K562 (cell line): ENCODE data around the gene RAB4B. TPM values are rescaled to one million over a fixed set of nuclear protein-coding genes. Genes with fewer than 3 reads are reported as not detected.

Experiments used
- CBX1 ChIP-seq: sonication (generic); IDR thresholded peaks from 2 replicates; pipeline ENCODE4 v1.6.1; 2016; ENCODE audit warnings: antibody characterized with exemption, low read depth, mild to moderate bottlenecking
- CREM ChIP-seq: IDR thresholded peaks from 2 replicates; pipeline ENCODE4 v1.6.1; 2014; ENCODE audit warnings: antibody characterized with exemption, low read depth
- DIDO1 ChIP-seq: fragments of 450-650 bp; IDR thresholded peaks from 2 replicates; pipeline ENCODE4 v1.6.1; 2016; ENCODE audit warnings: low read depth, missing biosample characterization, missing genetic modification characterization
- ETV5 ChIP-seq: sonication (generic); formaldehyde crosslinking; IDR thresholded peaks from 2 replicates; pipeline ENCODE4 v1.4.0; 2020; ENCODE audit warnings: low read depth, mild to moderate bottlenecking, missing genetic modification reagents
- FOS ChIP-seq: IDR thresholded peaks from 3 replicates; pipeline ENCODE4 v1.6.1; 2011; ENCODE audit not compliant: insufficient read length; ENCODE audit errors: extremely low read depth
- GATAD2B ChIP-seq: fragments of 450-650 bp; IDR thresholded peaks from 2 replicates; pipeline ENCODE4 v1.6.1; 2017; ENCODE audit warnings: mild to moderate bottlenecking, borderline replicate concordance
- NFRKB ChIP-seq: fragments of 450-650 bp; IDR thresholded peaks from 2 replicates; pipeline ENCODE4 v1.6.1; 2016; ENCODE audit warnings: low read depth
- PRMT5 ChIP-seq: sonication (generic); formaldehyde crosslinking; IDR thresholded peaks from 2 replicates; pipeline ENCODE4 v1.5.0; 2020; ENCODE audit warnings: missing genetic modification reagents
- SAFB2 ChIP-seq: fragments of 200-400 bp; formaldehyde crosslinking; IDR thresholded peaks from 2 replicates; pipeline ENCODE4 v1.6.1; 2018; ENCODE audit warnings: borderline replicate concordance, low read length, low read depth, moderate library complexity; ENCODE audit not compliant: severe bottlenecking
- SIX5 ChIP-seq, 2 experiments: IDR thresholded peaks; 2 replicates each; pipeline ENCODE4 v1.6.1; 2011; ENCODE audit warnings: low read length in 2 of 2, borderline replicate concordance in 1 of 2, low read depth in 1 of 2, mild to moderate bottlenecking in 1 of 2, moderate library complexity in 1 of 2; ENCODE audit not compliant: insufficient read depth in 1 of 2
- SMC3 ChIP-seq: conservative IDR thresholded peaks from 2 replicates; pipeline ENCODE4 v1.6.1; 2011; ENCODE audit warnings: low read depth, low read length, improper control_type of control experiment; ENCODE audit not compliant: insufficient read depth
- TFAM ChIP-seq: fragments of 250-450 bp; sonication (Bioruptor Pico); conservative IDR thresholded peaks from 2 replicates; pipeline ENCODE4 v1.5.0; 2021; ENCODE audit warnings: mild to moderate bottlenecking, moderate library complexity
- THRB ChIP-seq: fragments of 450-650 bp; formaldehyde crosslinking; conservative IDR thresholded peaks from 2 replicates; pipeline ENCODE4 v1.4.0; 2022; ENCODE audit warnings: mild to moderate bottlenecking, missing genetic modification characterization
- ZBTB17 ChIP-seq: fragments of 450-650 bp; formaldehyde crosslinking; IDR thresholded peaks from 2 replicates; pipeline ENCODE4 v1.4.0; 2020; ENCODE audit warnings: mild to moderate bottlenecking
- ZKSCAN3 ChIP-seq: fragments of 250-450 bp; sonication (Bioruptor Pico); IDR thresholded peaks from 2 replicates; pipeline ENCODE4 v1.4.0; 2020
- ZNF184 ChIP-seq: sonication (generic); formaldehyde crosslinking; IDR thresholded peaks from 2 replicates; pipeline ENCODE4 v1.5.0; 2020; ENCODE audit warnings: missing genetic modification reagents
- ZNF282 ChIP-seq: sonication (generic); formaldehyde crosslinking; IDR thresholded peaks from 2 replicates; pipeline ENCODE4 v1.8.1; 2023; ENCODE audit warnings: missing genetic modification reagents
- polyA plus RNA-seq, 8 experiments: library from polyadenylated mRNA; depleted of rRNA in 4 of 8; stranded (reverse) in 5 of 8; unstranded in 3 of 8; fragments of >200 nt; fragmentation: Nextera tagmentation in 2 of 8; fragmentation: Illumina TruSeq in 1 of 8; extraction: Ambion mirVana in 2 of 8; extraction: Trizol in 1 of 8; gene quantifications; 2 replicates each; pipeline versions ENCODE4 v1.2.1 to v1.2.3, GENCODE V29; 2011 to 2014; ENCODE audit warnings: inconsistent platforms in 1 of 8, missing spikeins in 1 of 8
- total RNA-seq, 7 experiments: library from RNA; depleted of rRNA in 6 of 7; stranded (reverse); fragments of >200 nt in 6 of 7; fragmentation: Illumina TruSeq in 2 of 7; extraction: Trizol in 2 of 7; gene quantifications; 2 replicates each; pipeline versions ENCODE4 v1.2.1 to v1.2.3, GENCODE V29; 2011 to 2021; ENCODE audit warnings: low replicate concordance in 1 of 7
- TF ChIP-seq, protein P1 (sequence below): sonication (generic); formaldehyde crosslinking; IDR thresholded peaks from 2 replicates; pipeline ENCODE4 v1.8.1; 2023; ENCODE audit warnings: mild to moderate bottlenecking, missing genetic modification reagents
- TF ChIP-seq, protein P2 (sequence below): fragments of 250-450 bp; sonication (Bioruptor Pico); IDR thresholded peaks from 2 replicates; pipeline ENCODE4 v1.5.0; 2021; ENCODE audit warnings: mild to moderate bottlenecking, moderate library complexity
- TF ChIP-seq, protein P3 (sequence below): sonication (generic); formaldehyde crosslinking; IDR thresholded peaks from 2 replicates; pipeline ENCODE4 v1.8.1; 2023; ENCODE audit warnings: mild to moderate bottlenecking, missing genetic modification reagents
- TF ChIP-seq, protein P4 (sequence below): sonication (generic); formaldehyde crosslinking; IDR thresholded peaks from 2 replicates; pipeline ENCODE4 v1.8.0; 2022; ENCODE audit warnings: mild to moderate bottlenecking, missing genetic modification reagents

The RAB4B gene
- total and polyA plus RNA-seq, 9 of the 15 experiments (the other 6 are each of a cell fraction or from before 2014, with no cell fraction given), result 0.28 to 20.4 (median 9.0) TPM

DNA sequence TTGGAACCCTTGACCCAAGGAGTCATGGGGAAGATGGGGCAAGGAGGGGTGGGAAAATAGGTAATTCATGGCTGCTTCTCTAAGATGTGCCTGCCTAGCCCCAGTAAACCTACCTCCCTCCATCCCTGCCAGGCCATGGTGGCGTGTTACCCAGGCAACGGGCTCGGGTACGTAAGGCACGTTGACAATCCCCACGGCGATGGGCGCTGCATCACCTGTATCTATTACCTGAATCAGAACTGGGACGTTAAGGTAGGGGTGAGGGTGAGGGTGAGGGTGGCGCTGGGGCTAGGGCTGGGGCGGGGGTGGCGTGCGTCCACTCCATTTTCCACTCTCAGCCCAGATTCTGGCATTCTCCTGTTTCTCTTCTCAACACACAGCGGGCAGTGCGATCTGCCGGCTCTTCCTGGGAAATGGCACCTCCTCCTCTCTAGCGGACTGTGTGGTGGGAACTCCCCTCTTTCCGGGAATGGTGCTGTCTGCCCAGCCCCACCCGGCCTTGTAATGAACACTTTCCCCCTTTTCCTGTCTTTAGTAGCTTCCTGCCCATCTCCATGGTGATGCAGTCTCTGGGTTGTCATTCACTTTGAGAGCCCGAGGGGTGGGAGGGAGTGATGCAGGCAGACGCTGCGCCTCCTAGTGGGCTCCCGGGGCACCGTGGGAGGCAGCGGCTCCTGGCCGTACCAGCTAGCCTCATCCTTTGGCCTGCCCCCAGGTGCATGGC is 28.5 kb downstream of the RAB4B start (continued):
- no peak for TF ChIP-seq ZBTB17 (CRISPR knock-in tag)
- no peak for TF ChIP-seq ZKSCAN3 (CRISPR knock-in tag)
- no peak for TF ChIP-seq ZNF282 (CRISPR knock-in tag)
- no peak for TF ChIP-seq DIDO1 (tag)
- no peak for TF ChIP-seq ETV5 (CRISPR knock-in tag)
- TF ChIP-seq SAFB2, result no peak
- TF ChIP-seq NFRKB, result no peak
- no peak for TF ChIP-seq TFAM
- TF ChIP-seq, protein P1, sequence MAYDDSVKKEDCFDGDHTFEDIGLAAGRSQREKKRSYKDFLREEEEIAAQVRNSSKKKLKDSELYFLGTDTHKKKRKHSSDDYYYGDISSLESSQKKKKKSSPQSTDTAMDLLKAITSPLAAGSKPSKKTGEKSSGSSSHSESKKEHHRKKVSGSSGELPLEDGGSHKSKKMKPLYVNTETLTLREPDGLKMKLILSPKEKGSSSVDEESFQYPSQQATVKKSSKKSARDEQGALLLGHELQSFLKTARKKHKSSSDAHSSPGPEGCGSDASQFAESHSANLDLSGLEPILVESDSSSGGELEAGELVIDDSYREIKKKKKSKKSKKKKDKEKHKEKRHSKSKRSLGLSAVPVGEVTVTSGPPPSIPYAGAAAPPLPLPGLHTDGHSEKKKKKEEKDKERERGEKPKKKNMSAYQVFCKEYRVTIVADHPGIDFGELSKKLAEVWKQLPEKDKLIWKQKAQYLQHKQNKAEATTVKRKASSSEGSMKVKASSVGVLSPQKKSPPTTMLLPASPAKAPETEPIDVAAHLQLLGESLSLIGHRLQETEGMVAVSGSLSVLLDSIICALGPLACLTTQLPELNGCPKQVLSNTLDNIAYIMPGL, result no peak
- 0 out of 2 replicates have a peak, but pooled peaks have one; percentile 37 for TF ChIP-seq CBX1
- no peak for TF ChIP-seq GATAD2B
- TF ChIP-seq THRB (CRISPR knock-in tag), result 0 out of 2 replicates have a peak, but pooled peaks have one; percentile 20
- TF ChIP-seq, protein P2, sequence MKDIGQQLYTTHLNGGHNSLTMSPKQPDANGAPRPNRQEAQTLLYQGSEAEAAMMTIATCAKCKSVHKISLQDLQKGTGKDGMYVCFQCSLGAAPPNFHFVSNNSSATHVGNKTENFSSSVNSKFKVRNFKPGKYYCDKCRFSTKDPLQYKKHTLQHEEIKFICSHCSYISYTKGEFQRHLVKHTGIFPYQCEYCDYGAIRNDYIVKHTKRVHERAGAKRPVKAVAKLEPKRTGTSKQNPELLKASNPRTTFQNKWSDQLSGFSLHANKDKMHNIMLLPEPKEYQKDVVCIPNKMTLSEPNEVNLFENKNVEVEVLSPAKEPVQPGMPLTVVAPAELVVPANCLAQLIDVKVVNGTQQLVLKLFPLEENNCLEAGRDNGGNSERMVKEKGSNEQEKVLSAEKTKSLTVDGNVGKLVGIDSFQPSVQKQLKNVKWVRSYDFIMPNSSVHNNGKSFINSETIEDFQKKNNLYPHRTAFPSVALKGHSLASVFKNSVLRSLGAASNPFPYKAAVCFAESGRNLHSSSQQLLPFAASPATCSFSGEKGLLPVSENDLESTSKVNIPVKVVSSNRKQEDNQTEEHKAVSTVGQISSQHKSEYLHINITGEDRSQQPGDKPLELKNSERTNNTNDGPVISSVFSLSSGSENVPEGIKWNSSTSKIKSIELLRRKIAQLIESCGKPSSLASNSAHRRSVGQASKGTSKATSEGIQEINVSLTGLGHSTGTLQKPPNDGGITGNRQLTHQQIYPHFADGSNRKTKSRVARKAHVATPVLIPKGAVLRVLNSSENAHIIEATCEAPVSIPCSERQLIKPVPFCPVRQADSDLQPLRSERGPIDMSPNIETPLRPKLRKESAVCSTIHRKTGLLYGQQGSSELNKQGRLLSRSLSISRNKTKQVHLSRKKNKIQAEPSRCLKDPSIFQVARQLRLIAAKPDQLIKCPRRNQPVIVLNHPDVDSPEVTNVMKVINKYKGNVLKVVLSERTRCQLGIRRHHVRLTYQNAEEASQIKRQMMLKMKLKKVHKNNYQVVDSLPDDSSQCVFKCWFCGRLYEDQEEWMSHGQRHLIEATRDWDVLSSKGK, result no peak
- TF ChIP-seq, protein P3, sequence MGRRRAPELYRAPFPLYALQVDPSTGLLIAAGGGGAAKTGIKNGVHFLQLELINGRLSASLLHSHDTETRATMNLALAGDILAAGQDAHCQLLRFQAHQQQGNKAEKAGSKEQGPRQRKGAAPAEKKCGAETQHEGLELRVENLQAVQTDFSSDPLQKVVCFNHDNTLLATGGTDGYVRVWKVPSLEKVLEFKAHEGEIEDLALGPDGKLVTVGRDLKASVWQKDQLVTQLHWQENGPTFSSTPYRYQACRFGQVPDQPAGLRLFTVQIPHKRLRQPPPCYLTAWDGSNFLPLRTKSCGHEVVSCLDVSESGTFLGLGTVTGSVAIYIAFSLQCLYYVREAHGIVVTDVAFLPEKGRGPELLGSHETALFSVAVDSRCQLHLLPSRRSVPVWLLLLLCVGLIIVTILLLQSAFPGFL (CRISPR knock-in tag), result no peak
- TF ChIP-seq ZNF184 (CRISPR knock-in tag), result no peak
- TF ChIP-seq SMC3, result peak; percentile 65
- TF ChIP-seq FOS, result no peak
- TF ChIP-seq, protein P4, sequence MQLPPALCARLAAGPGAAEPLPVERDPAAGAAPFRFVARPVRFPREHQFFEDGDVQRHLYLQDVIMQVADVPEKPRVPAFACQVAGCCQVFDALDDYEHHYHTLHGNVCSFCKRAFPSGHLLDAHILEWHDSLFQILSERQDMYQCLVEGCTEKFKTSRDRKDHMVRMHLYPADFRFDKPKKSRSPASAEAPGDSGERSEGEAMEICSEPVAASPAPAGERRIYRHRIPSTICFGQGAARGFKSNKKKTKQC (CRISPR knock-in tag), result no peak
- TF ChIP-seq SIX5 (IDR thresholded peaks at IDR 0.05; ENCODE audit: borderline replicate concordance in 1 of 2, insufficient read depth in 1 of 2, low read depth in 1 of 2, low read length in 2 of 2), result no peak
- peak; percentile 79 for TF ChIP-seq CREM
- TF ChIP-seq PRMT5 (CRISPR knock-in tag), result no peak
